GM13977 (cell line): ENCODE data around the gene IFT122.
A peak's percentile ranks its signal among the peaks of the same experiment; 100 is the strongest.

Experiments used
- DNase-seq: peaks from one replicate; pipeline ENCODE4 v3.0.0; 2012; ENCODE audit warnings: low spot score
- in situ Hi-C: fragments of 300-500 bp; cut with MboI; formaldehyde crosslinking; loops from one replicate; pipeline ENCODE4 v1.12.0; 2022; ENCODE audit warnings: low sequenced_read_pairs, low pct_unique_long_range_greater_than_20kb, mixed read lengths, inconsistent platforms; ENCODE audit not compliant: unreplicated experiment
- TF ChIP-seq, protein P1 (sequence below): IDR thresholded peaks from 2 replicates; pipeline ENCODE4 v1.5.1; 2012; ENCODE audit warnings: mild to moderate bottlenecking, control low read depth; ENCODE audit not compliant: insufficient read depth; ENCODE audit errors: extremely low read depth, missing control alignments

The IFT122 gene

DNA sequence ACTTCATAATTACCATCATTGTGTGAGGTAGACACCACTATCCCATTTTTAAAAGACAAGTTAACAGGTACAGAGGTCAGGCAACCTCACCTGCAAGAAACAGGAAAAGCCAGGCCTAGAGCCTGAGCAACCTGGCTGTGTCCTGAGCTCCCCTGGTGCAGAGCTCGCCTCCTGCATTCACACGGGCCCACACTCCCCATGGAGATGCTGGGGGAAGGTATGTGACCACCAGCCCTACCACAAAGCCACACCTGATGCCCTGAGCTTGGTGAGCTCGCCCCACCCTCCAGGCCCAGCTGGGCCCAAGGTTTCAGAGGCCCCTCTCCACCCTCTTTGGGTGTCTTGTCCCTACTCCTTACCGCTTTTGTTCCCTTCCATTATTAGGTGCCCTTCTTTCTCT, 10.4 kb upstream of the IFT122 start:
- TF ChIP-seq, protein P1, sequence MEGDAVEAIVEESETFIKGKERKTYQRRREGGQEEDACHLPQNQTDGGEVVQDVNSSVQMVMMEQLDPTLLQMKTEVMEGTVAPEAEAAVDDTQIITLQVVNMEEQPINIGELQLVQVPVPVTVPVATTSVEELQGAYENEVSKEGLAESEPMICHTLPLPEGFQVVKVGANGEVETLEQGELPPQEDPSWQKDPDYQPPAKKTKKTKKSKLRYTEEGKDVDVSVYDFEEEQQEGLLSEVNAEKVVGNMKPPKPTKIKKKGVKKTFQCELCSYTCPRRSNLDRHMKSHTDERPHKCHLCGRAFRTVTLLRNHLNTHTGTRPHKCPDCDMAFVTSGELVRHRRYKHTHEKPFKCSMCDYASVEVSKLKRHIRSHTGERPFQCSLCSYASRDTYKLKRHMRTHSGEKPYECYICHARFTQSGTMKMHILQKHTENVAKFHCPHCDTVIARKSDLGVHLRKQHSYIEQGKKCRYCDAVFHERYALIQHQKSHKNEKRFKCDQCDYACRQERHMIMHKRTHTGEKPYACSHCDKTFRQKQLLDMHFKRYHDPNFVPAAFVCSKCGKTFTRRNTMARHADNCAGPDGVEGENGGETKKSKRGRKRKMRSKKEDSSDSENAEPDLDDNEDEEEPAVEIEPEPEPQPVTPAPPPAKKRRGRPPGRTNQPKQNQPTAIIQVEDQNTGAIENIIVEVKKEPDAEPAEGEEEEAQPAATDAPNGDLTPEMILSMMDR, result no peak
- DNase-seq, result no peak
- in situ Hi-C loops, result no loop called here

DNA sequence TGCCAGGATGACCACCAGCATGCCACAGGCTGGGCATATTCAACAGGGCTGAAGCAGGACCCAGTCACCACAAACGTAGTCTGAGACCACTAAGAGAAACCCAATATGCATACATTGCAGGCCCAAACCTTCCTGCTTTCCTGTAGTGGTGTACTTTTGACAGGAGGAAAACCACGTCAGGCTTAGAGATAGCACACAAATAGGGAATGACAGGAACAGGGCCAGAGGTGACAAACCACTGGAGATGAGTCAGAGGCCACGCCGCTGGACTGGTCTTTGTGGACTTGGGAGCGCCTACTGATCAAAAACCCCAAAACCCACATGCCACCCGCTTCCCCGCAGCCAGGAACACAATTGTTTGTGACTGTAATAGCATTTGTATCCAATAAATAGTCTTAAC, 8.0 kb upstream of the IFT122 start:
- in situ Hi-C loops, result no loop called here
- TF ChIP-seq, protein P1, result no peak
- DNase-seq, result no peak

GRCh38 chr3:129432671-129433070, 7.4 kb upstream of the IFT122 start:
- in situ Hi-C loops, result no loop called here
- TF ChIP-seq, protein P1, result no peak

DNA sequence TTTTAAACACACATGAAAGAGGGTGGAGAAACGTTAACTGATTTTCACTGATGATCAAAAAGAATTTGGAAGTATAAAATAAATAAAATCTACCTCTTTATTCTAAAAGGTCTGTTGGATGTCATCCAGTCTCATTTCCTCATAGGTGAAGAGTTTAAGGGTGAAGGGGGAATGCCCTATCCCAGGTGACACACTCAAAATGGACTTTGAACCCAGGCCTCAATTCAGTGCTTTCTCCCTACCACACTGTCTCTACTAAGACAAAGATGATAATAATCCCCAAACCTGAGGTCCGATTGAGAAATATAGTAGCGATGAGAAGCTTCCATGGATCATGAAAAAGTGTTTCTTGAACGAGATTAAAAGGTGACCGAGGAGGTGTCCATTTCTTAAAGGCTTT, 6.5 kb upstream of the IFT122 start:
- in situ Hi-C loops, result no loop called here
- DNase-seq, result no peak
- TF ChIP-seq, protein P1, result no peak

More at GRCh38 chr3:129432671-129433070, 7.4 kb upstream of the IFT122 start:
- no peak for DNase-seq

DNA sequence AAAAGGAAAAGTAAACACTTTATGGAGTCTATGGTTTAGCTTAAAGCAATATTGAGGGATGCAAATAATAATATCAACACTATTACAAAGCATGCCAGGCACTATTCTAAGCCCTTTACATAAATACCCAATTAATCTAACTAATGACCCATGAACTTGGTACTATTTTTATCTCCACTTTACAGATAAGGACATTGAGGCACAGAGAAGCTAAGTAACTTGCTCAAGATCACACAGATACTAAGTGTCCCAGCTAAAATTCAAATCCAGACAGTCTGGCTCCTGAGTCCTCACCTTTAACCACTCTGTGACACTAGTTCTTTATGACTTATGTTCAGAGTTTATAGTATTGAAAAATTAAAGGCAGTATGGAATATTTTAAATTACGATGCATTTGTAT, 5.9 kb upstream of the IFT122 start:
- no peak for DNase-seq
- in situ Hi-C loops, result no loop called here
- TF ChIP-seq, protein P1, result no peak

- TF ChIP-seq, protein P1, result peak; percentile 27
- in situ Hi-C loops, result no loop called here
- no peak for DNase-seq
These were observed 4.7 kb upstream of the IFT122 start for GRCh38 chr3:129435367-129435766.
